HG03045 (cell line): ENCODE results near the gene HDGF.

Experiments used
- ATAC-seq: cut with Tn5 transposase; IDR thresholded peaks from one replicate; pipeline ENCODE4 v1.9.1; 2021; ENCODE audit warnings: mild to moderate bottlenecking, moderate library complexity; ENCODE audit not compliant: unreplicated experiment

Gene HDGF

DNA sequence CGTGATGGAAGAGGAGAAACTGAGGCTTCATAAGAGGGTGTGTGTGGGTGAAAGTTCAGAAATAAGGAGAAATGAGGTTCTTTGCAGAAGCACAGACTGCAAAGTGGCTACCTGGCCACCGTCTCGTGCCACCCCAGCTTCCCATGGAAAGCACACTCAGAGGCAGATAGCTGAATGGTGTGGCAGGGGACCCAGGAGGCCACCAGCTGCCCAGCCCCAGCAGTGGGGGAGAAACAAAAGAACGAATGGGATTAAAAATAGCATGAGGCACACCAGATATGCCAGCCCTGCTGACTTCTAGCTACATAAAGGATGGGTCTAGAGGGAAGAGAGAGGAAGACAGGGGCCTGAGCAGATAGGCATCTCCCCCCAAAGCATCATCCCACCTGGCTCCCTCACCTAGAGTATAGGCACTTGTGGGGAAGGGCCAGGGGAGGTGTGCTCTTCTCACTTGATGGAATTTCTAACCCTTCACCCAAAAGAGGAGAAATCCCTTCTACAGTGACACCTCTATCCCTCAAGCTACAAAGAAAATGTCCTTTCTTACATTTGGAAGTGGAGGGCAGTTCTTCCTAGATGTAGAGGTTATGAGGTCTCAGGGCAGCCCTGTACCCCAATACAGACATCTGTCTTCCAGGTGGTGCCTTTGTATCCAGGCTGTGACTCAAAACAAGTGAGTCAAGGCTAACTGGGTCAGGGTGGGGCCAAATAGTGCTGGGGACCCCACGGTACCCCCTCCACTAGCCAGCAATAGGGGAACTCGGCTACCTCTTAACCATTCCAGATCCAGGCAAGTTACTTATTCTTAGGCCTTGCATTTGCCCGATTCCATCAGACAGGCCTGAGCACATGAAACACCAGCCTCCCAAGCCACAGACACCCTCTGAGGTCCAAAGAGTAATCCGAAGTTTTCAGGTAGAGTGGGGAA lies 3.5 kb downstream of the HDGF start:
- no peak for ATAC-seq

- no peak for ATAC-seq
These were observed 4.5 kb downstream of the HDGF start for GRCh38 chr1:156746728-156747631.

- no peak for ATAC-seq
These were observed 5.1 kb downstream of the HDGF start for GRCh38 chr1:156746406-156746727.

DNA sequence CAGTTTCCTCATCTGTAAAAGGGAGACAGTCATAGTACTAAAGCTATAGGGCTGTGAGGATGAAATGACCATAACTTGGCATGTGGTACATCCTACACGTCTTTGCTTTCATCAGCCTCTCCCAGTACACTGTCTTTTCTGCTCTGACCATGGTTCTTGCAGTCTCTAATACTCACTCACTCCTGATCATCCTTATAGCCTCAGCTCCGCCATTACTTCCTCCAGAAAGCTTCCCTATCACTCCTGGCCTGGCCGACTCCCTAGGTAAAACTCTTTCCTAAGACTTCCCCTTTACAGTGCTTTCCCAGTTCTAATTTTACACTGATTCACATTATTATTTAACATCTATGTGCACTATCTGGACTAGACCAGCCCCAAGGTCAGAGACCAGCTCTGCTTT lies 5.6 kb downstream of the HDGF start:
- ATAC-seq: no peak

DNA sequence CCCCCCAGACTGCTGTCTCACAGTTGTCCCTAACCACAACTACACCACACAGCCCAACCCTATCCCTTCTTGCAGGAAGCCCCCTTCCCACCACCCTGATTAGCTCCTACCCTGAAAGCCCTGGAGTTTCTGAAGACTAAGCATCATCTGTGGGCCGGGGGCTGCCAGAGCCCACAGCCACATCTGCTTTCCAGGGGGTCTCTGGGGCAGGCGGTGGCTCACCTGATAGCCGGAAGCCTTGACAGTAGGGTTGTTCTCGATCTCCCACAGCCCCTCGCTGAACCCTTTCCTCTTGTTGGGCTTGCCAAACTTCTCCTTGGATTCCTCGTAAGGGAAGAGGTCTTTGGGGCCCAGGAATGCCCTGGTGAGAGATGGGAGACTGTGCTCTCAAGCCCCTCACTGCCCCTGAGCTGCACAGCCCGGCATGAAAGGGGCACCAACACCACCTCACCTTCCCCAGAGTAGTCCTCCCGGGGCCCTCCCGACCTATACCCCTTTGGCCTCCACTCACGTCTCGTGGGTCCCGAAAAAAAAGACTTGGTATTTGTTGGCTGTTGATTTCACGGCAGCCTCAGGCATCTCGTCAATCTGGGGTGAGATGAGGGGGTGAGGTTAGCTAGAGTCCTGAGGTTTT lies 6.6 kb downstream of the HDGF start:
- ATAC-seq: no peak

DNA sequence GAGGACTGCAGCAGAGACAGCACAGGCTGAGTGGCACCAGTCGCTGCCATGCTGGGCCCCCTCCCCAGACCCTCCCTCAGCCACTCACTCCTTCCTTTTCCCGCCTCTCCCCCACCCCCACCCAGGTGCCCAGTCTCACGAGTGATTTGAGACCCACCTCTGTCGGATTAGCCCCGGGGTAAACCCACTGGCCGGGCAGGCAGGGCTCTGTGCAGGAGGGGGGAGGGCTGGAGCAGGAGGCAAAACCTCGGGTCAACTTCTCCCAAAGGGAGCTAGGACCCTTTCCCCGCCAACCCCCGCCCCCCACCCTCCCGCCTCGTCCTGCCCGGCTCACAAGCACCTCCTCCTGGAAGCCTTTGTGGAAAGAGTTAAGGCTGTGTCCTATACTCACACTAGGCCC lies 7.1 kb downstream of the HDGF start:
- no peak for ATAC-seq

DNA sequence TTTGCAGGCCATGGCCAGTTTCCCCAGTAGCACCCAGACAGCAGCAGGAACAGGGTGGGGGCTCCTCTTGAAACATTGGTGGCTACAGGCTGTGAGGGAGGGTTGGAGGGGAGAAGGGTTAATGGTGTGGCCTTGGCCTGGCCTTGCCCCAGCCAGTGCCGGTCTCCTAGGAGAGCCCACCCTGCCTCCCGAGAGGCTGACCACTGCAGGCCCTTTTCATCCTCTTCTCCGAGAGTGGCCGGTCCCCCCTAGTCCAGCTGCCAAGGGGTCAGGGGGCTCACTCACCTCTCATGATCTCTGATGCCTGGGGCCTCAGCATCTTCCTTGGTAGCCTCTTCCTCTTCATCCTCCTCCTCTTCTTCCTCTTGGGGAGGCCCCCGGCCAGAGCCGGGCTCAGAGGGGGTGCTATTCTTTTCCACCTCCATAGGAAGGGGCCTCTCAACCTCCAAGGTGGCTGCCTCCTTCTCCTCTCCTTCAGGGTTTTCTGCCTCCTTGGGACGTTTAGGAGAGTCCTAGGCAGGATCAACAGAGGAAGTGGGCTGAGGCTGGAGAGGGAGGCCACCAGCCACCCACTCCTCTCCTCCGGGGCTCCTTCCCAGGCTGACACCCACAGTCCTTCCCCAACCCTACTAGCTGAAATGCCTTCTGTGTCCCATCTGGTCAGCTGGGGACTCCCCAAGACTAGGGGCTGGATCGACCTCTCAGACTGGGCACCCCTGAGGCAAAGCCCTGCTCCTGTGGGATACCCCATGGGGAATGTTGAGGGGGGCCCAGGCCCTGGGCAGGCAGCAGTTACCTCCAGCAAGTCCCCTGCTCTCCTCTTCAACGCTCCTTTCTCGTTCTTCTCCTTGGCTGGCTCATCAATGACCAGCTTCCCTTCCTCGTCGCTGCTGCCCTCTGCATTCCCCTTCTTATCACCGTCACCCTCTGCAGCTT lies 7.8 kb downstream of the HDGF start:
- ATAC-seq: no peak

DNA sequence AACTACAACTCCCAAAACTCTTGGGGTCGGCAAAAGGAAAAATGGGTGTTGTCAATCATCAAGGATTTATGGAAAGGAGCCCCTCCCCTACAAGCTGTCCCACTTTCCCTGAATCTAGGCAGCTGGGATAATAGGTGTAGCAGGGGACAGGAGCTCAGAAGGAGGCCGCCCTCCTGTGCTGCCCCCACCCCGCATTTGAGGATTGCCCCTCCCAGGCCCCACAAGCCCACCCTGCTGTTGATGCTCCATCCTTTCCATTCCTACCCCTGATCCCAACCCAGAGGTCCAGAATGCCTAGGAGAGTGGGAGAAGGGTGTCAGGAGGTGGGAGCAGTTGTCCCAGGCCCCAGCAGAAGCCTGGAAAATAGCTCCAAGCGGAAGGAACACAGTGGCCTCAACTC lies 8.7 kb downstream of the HDGF start:
- no peak for ATAC-seq

- ATAC-seq: no peak
These were observed 9.5 kb downstream of the HDGF start for GRCh38 chr1:156742017-156742416.

DNA sequence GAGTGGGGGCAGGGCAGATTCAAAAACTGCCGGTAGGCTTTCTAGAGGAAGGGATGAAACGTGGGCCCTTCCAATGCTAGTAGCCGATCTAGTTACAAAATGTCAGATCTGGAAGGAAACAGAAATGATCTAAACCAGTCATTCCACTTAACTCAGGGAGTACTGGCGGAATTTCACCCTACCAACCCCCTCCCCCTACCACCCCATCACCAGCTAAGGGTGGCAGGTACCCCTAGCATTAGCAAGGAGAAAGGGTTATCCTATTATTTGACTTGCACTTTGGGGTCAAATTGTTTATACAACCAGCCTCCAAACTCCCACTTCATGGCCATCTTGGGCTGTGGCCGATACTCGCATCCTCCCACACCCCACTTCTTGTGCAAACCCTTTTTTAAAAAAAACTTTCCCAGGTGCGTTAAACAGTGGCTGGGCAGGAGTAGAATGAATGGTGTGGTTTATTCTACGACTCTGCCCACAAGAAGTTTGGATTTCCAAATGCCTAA lies 9.9 kb downstream of the HDGF start:
- peak; percentile 6 for ATAC-seq

GRCh38 chr1:156740741-156741480 lies 10.6 kb downstream of the HDGF start, which contains the start of gene MRPL24:
TSS of gene MRPL24 (minus strand) at chr1:156741088. CDS start at chr1:156738704, 2,384 bp downstream.
- peak; percentile 76 for ATAC-seq

- ATAC-seq: no peak
These were observed 11.2 kb downstream of the HDGF start for GRCh38 chr1:156740237-156740740.

DNA sequence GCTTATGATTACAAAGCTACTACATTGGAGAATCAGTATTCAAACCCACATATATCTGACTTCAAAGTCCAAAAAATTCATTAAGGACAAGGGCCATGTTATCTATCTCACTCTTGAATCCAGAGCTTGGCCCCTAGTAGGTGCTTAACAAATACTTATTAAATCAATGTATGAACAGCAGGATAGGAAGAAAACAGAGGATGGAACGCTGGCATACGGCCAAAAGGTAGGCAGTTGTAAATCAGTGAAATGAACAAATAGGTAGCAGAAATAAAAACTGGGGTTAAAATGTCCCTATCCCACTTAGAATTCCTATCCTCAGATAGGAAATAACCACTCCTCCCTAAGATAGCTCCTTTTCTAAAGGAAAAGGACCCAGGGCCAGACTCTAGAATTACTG lies 12.6 kb downstream of the HDGF start:
- no peak for ATAC-seq

GRCh38 chr1:156738407-156738806 lies 13.1 kb downstream of the HDGF start:
- ATAC-seq: no peak

GRCh38 chr1:156733989-156734584 lies 17.4 kb downstream of the HDGF start:
- no peak for ATAC-seq

- ATAC-seq: peak; percentile 89
These were observed 22.6 kb downstream of the HDGF start, which contains the start of gene ISG20L2 for GRCh38 chr1:156728599-156729462. TSS of gene ISG20L2 (minus strand) at chr1:156728766. CDS start at chr1:156727652, 1,114 bp downstream.

DNA sequence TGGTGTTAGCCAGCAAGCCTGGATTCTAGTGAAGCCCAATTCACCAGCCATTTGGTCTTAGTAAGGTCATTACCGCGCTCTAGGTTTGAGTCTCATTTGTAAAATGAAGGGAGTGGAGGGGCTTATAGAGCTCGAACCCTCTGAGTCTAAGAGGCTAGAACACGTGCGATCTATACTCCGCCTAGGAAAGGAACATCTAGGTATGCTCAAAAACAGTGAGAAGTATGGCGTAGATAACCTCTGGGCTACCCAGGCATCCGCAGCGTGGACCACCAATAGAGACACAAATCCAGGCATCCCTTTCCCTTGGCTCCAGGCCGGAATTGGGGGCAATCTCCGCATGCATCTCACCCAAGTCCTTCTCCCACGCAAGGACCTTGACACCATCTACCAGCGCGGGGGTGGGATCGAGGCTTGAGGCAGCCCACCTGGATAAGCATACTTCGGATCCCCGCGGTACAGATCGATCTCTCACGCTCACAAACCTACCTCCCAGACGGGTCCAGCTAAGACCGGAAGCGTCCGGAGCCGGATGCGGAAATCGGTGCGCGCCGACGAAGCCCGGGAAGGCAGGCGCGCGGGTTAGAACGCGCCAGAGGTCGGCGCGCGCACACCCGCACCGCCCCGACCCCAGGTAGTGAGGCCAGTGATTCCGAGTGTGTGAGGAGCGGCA lies 23.4 kb downstream of the HDGF start, which contains the start of gene METTL25B:
Gene METTL25B (plus strand): TSS at position 544 of the 673 bp plus-strand sequence. CDS start 636 bp downstream, outside the sequence.
- ATAC-seq: peak; percentile 55
